ENCODE data around the gene SPTB. TPM values are rescaled to one million over a fixed set of nuclear protein-coding genes. Genes with fewer than 3 reads are reported as not detected.
A peak's percentile ranks its signal among the peaks of the same experiment; 100 is the strongest.

Gene SPTB
- total and polyA plus RNA-seq, 9 donors: 0.28 to 1.4 (median 0.68) TPM

- no peaks in the 10 kb centered on the region for H3K9me3 ChIP-seq
- WGBS, 3 donors: 5 to 9% (median 8%) methylated on average over 6 of the region's 6 CpGs
- H3K36me3 ChIP-seq: no peaks in the 10 kb centered on the region
- DNase-seq: peak; percentile 52 to 73 (median 62)
- intact Hi-C loops (cut with DNase I): loop anchor here in 1 of 4 donors (5.0 kb wide), 1 partner anchor 39 kb away; no protein-coding TSS in a partner anchor
- H3K4me1 ChIP-seq (ENCODE audit: insufficient read depth): peaks cover 44% of the 10 kb centered on the region
- no peaks in the 10 kb centered on the region for H3K27me3 ChIP-seq
- no peak overlapping the region for H3K4me3 ChIP-seq
- TF ChIP-seq CTCF (IDR thresholded peaks at IDR 0.05) (no peak), POLR2A (IDR thresholded peaks at IDR 0.05) (no peak), EP300 (IDR thresholded peaks at IDR 0.05) (no peak)
- H3K27ac ChIP-seq: peak overlapping the region in 1 of 2 donors; percentile 70
These were observed 161.8 kb downstream of the SPTB start for GRCh38 chr14:64717870-64718269.

GRCh38 chr14:64715628-64716412 is 163.9 kb downstream of the SPTB start:
- Histone ChIP-seq H3K9me3 (no peaks in the 10 kb centered on the region), H3K4me3 (peak overlapping the region; percentile 38), H3K4me1 (ENCODE audit: insufficient read depth) (peaks cover 35% of the 10 kb centered on the region), H3K36me3 (no peaks in the 10 kb centered on the region), H3K27me3 (no peaks in the 10 kb centered on the region), H3K27ac (peak overlapping the region; percentile 70 to 74)
- intact Hi-C loops (cut with DNase I): loop anchor here in 1 of 4 donors (5.0 kb wide), 1 partner anchor 41 kb away; no protein-coding TSS in a partner anchor
- peak in 3 of 5 donors; percentile 38 to 62 (median 48) for DNase-seq
- TF ChIP-seq POLR2A (IDR thresholded peaks at IDR 0.05): no peak
- no peak for TF ChIP-seq EP300 (IDR thresholded peaks at IDR 0.05)
- no peak for TF ChIP-seq CTCF (IDR thresholded peaks at IDR 0.05)
- 10 to 24% (median 17%) methylated on average over 17 to 22 of the region's 22 CpGs for WGBS, 3 donors

GRCh38 chr14:64715146-64715627 is 164.5 kb downstream of the SPTB start:
- peaks cover 31% of the 10 kb centered on the region for H3K4me1 ChIP-seq (ENCODE audit: insufficient read depth)

More at GRCh38 chr14:64715146-64715627, 164.5 kb downstream of the SPTB start:
- no peaks in the 10 kb centered on the region for H3K27me3 ChIP-seq
- DNase-seq: peak in 1 of 5 donors; percentile 17
- H3K4me3 ChIP-seq: peak overlapping the region; percentile 38
- intact Hi-C loops (cut with DNase I): loop anchor here in 1 of 4 donors (5.0 kb wide), 1 partner anchor 42 kb away; no protein-coding TSS in a partner anchor
- 26 to 37% (median 31%) methylated on average over 4 of the region's 4 CpGs for WGBS, 3 donors
- TF ChIP-seq CTCF (IDR thresholded peaks at IDR 0.05): no peak
- no peak for TF ChIP-seq POLR2A (IDR thresholded peaks at IDR 0.05)
- no peak for TF ChIP-seq EP300 (IDR thresholded peaks at IDR 0.05)
- peak overlapping the region; percentile 70 to 74 for H3K27ac ChIP-seq
- no peaks in the 10 kb centered on the region for H3K9me3 ChIP-seq
- no peaks in the 10 kb centered on the region for H3K36me3 ChIP-seq
